Loucy (cell line): ENCODE data around the gene EEA1.

Experiments used
- CTCF ChIP-seq: fragments of 200-600 bp; sonication (generic); conservative IDR thresholded peaks from 2 replicates; pipeline ENCODE4 v1.5.1; 2014; ENCODE audit warnings: mild to moderate bottlenecking, antibody characterized with exemption, low read length
- EZH2phosphoT487 ChIP-seq: fragments of 200-600 bp; IDR thresholded peaks from 2 replicates; pipeline ENCODE4 v1.6.1; 2018; ENCODE audit warnings: antibody characterized with exemption, mild to moderate bottlenecking, moderate library complexity, borderline replicate concordance

- TF ChIP-seq CTCF = no peak
- TF ChIP-seq EZH2phosphoT487 = no peak
Observed at GRCh38 chr12:92939116-92939515, 10.0 kb upstream of the EEA1 start.
